Small intestine (tissue), 7 donors: Measurements from ENCODE around the gene LRPPRC. TPM values are rescaled to one million over a fixed set of nuclear protein-coding genes. Genes with fewer than 3 reads are reported as not detected.

ENCODE experiments used
- DNase-seq, 2 donors: peaks; one replicate each; pipeline versions ENCODE4 v3.0.0 to v3.0.0-alpha.2; 2013
- FAIRE-seq: peaks from 2 replicates; lab custom pipeline; 2012; peaks lifted over from hg19 to GRCh38; lab: Jason Lieb, UNC
- H3K27ac ChIP-seq, 3 donors: one replicate each; pipeline ENCODE4 v1.5.1; 2013; ENCODE audit warnings: low read length in 2 of 3, mild to moderate bottlenecking in 2 of 3, control low read depth in 1 of 3, inconsistent platforms in 1 of 3, low read depth in 1 of 3, moderate library complexity in 1 of 3
- H3K27me3 ChIP-seq, 3 donors: one replicate each; pipeline ENCODE4 v1.6.1; 2013; ENCODE audit warnings: low read length in 3 of 3, inconsistent platforms in 1 of 3; ENCODE audit not compliant: control insufficient read depth in 3 of 3, insufficient read depth in 3 of 3
- H3K36me3 ChIP-seq, 3 donors: one replicate each; pipeline ENCODE4 v1.6.1; 2013; ENCODE audit warnings: low read length in 3 of 3, inconsistent platforms in 1 of 3, low read depth in 1 of 3, mild to moderate bottlenecking in 1 of 3, moderate library complexity in 1 of 3; ENCODE audit not compliant: control insufficient read depth in 3 of 3, insufficient read depth in 2 of 3
- H3K4me1 ChIP-seq, 3 donors: one replicate each; pipeline ENCODE4 v1.6.1; 2013; ENCODE audit warnings: low read length in 2 of 3, inconsistent platforms in 1 of 3, low read depth in 1 of 3, mild to moderate bottlenecking in 1 of 3, moderate library complexity in 1 of 3; ENCODE audit not compliant: control insufficient read depth in 3 of 3, insufficient read depth in 2 of 3
- H3K4me3 ChIP-seq, 3 donors: one replicate each; pipeline ENCODE4 v1.5.1; 2013; ENCODE audit warnings: low read length in 3 of 3, control low read depth in 1 of 3, inconsistent platforms in 1 of 3, low read depth in 1 of 3, mild to moderate bottlenecking in 1 of 3, moderate library complexity in 1 of 3
- H3K9me3 ChIP-seq, 2 donors: one replicate each; pipeline ENCODE4 v1.6.1; 2013; ENCODE audit warnings: low read depth in 1 of 2, low read length in 1 of 2; ENCODE audit not compliant: control insufficient read depth in 2 of 2, insufficient read depth in 1 of 2
- WGBS, 3 donors: extraction: QIAGEN DNeasy Blood & Tissue Kit; methylation state at CpG; one replicate each; pipeline ENCODE4 v1.1.7; 2013; 5-methylcytosine and 5-hydroxymethylcytosine counted together
- polyA plus RNA-seq, 4 donors: library from polyadenylated mRNA; stranded (reverse) in 3 of 4; unstranded in 1 of 4; fragments of 200-250 nt in 3 of 4; fragments of 120-200 nt in 1 of 4; gene quantifications; one replicate each; pipeline versions ENCODE4 v1.2.1 to v1.2.3, GENCODE V29; 2013
- donor health status: healthy with polysubstance abuse.
- donor health status: control.
- donor health status: control.
- donor health status: Bipolar disorder and iron deficiency.
- donor health status: healthy.

LRPPRC gene
- polyA plus RNA-seq, 4 donors: 19.5 to 88.0 (median 41.1) TPM

GRCh38 chr2:43845181-43845580 is 150.6 kb downstream of the LRPPRC start:
- no peak for DNase-seq
- peaks cover 0 to 51% (median 9%) of the 10 kb centered on the region in 3 donors for H3K36me3 ChIP-seq

DNA sequence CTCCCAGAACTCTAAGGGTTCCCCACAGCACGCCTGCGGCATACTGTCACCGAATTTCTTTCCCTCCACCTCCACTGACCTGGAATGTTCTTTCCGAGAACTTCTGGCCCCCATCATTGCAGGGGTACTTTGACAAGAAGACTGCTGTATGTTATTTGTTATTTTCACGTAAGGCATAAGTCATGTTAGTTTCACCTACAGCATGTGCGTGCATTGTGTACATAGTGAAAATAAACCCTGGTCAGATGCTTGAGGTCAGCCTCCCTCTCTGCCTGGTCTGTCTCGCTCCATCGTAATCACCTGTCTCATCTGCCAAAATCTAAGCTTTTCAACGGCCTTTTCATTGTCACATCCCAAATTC is 152.9 kb downstream of the LRPPRC start:
- Histone ChIP-seq H3K4me3 (peak overlapping the region in 1 of 3 donors; percentile 80), H3K27ac (peak overlapping the region in 1 of 3 donors; percentile 2), H3K36me3 (peaks cover 0 to 41% (median 6%) of the 10 kb centered on the region in 3 donors), H3K4me1 (peaks cover 0 to 44% (median 3%) of the 10 kb centered on the region in 3 donors), H3K27me3 (no peaks in the 10 kb centered on the region), H3K9me3 (no peaks in the 10 kb centered on the region)
- FAIRE-seq: no peak
- DNase-seq: no peak
- 84 to 92% (median 89%) methylated on average over 9 of the region's 9 CpGs for WGBS, 3 donors

More at GRCh38 chr2:43845181-43845580, 150.6 kb downstream of the LRPPRC start:
- Histone ChIP-seq H3K27me3 (no peaks in the 10 kb centered on the region), H3K4me1 (peaks cover 0 to 33% (median 3%) of the 10 kb centered on the region in 3 donors), H3K27ac (peak overlapping the region in 1 of 3 donors; percentile 52), H3K4me3 (no peak overlapping the region), H3K9me3 (no peaks in the 10 kb centered on the region)
- 78 to 93% (median 86%) methylated on average over 1 of the region's 1 CpG for WGBS, 3 donors
- FAIRE-seq: no peak

GRCh38 chr2:43841949-43842865 is 153.6 kb downstream of the LRPPRC start:
- peak overlapping the region in 1 of 3 donors; percentile 80 for H3K4me3 ChIP-seq
- peaks cover 0 to 44% (median 3%) of the 10 kb centered on the region in 3 donors for H3K4me1 ChIP-seq
- no peaks in the 10 kb centered on the region for H3K9me3 ChIP-seq
- H3K27ac ChIP-seq: peak overlapping the region in 1 of 3 donors; percentile 20
- no peak for DNase-seq
- 92 to 94% (median 93%) methylated on average over 14 of the region's 14 CpGs for WGBS, 3 donors
- no peak for FAIRE-seq
- H3K27me3 ChIP-seq: no peaks in the 10 kb centered on the region
- peaks cover 0 to 39% (median 6%) of the 10 kb centered on the region in 3 donors for H3K36me3 ChIP-seq

DNA sequence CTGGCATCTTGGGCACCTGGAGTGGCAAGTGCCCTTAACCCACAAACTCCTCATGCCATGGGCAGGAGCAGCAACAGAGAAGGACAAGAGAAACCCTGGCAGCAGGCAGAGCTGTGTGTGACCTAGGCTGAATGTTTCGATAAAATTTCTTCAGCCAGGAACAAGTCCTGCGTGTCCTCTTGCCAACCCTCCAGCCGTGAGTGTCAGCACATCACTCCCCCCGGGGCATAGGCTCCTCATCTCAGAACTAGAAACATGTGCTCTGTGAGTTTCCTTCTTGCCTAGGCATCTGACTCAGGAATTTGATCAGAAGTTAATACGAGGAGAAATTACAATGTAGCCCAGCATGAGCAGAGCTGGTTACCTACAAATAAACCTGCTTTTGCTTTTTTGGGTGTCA is 154.8 kb downstream of the LRPPRC start:
- Histone ChIP-seq H3K4me3 (peak overlapping the region in 2 of 3 donors; percentile 15 to 80), H3K27me3 (no peaks in the 10 kb centered on the region), H3K27ac (no peak overlapping the region), H3K4me1 (peaks cover 0 to 32% (median 0%) of the 10 kb centered on the region in 3 donors), H3K36me3 (peaks cover 0 to 30% (median 2%) of the 10 kb centered on the region in 3 donors), H3K9me3 (no peaks in the 10 kb centered on the region)
- DNase-seq (no peak), FAIRE-seq (no peak)
- 81 to 89% (median 89%) methylated on average over 5 of the region's 5 CpGs for WGBS, 3 donors

- Histone ChIP-seq H3K4me1 (peaks cover 0 to 27% (median 0%) of the 10 kb centered on the region in 3 donors), H3K9me3 (no peaks in the 10 kb centered on the region), H3K27ac (peak overlapping the region in 1 of 3 donors; percentile 27), H3K36me3 (peaks cover 0 to 25% (median 4%) of the 10 kb centered on the region in 3 donors), H3K4me3 (peak overlapping the region in 2 of 3 donors; percentile 7 to 80), H3K27me3 (no peaks in the 10 kb centered on the region)
- DNase-seq (no peak), FAIRE-seq (no peak)
- WGBS, 3 donors: 82 to 94% (median 88%) methylated on average over 14 of the region's 14 CpGs
Measured at GRCh38 chr2:43839776-43840564, 155.8 kb downstream of the LRPPRC start.

GRCh38 chr2:43838560-43839267 is 157.1 kb downstream of the LRPPRC start, which contains the start of the genes ABCG5 and ABCG8:
Gene ABCG5 (minus strand): TSS chr2:43838839. CDS start chr2:43838679, 160 bp downstream.
Gene ABCG8 (plus strand): TSS chr2:43838971. CDS start chr2:43839054, 83 bp downstream.
- 49 to 75% (median 64%) methylated on average over 20 of the region's 20 CpGs for WGBS, 3 donors
- peak; percentile 51 to 82 for DNase-seq
- no peaks in the 10 kb centered on the region for H3K9me3 ChIP-seq
- H3K4me1 ChIP-seq: peaks cover 0 to 24% (median 4%) of the 10 kb centered on the region in 3 donors
- H3K36me3 ChIP-seq: peaks cover 0 to 20% (median 4%) of the 10 kb centered on the region in 3 donors
- no peaks in the 10 kb centered on the region for H3K27me3 ChIP-seq
- no peak for FAIRE-seq
- peak within 1 kb of the TSS; percentile 14 to 91 (median 75) for H3K27ac ChIP-seq
- peak within 1 kb of the TSS in 2 of 3 donors; percentile 54 to 80 for H3K4me3 ChIP-seq

GRCh38 chr2:43837831-43838559 is 157.8 kb downstream of the LRPPRC start:
- 82 to 85% (median 85%) methylated on average over 20 to 21 of the region's 21 CpGs for WGBS, 3 donors
- Histone ChIP-seq H3K4me1 (peaks cover 0 to 22% (median 4%) of the 10 kb centered on the region in 3 donors), H3K4me3 (peak overlapping the region in 2 of 3 donors; percentile 54 to 80), H3K27me3 (no peaks in the 10 kb centered on the region), H3K36me3 (peaks cover 0 to 20% (median 4%) of the 10 kb centered on the region in 3 donors), H3K9me3 (no peaks in the 10 kb centered on the region), H3K27ac (peak overlapping the region; percentile 14 to 91 (median 74))
- DNase-seq (peak; percentile 31 to 35), FAIRE-seq (no peak)
